Right lobe of liver (tissue), 4 donors: Measurements from ENCODE around the gene LDLRAD3.

Experiments
- POLR2A ChIP-seq: fragments of 450-650 bp; IDR thresholded peaks from one replicate; pipeline ENCODE4 v1.6.1; 2017; ENCODE audit warnings: antibody characterized with exemption, mild to moderate bottlenecking
- TF ChIP-seq, protein P1 (sequence below), 4 donors: fragments of 200-600 bp in 3 of 4; fragments of 450-650 bp in 1 of 4; IDR thresholded peaks; one replicate each; pipeline versions ENCODE4 v1.5.1 to v1.8.0; 2016 to 2022; ENCODE audit warnings: antibody characterized with exemption in 4 of 4, mild to moderate bottlenecking in 2 of 4
- donor health status: DM: no; HTN: no; CAD: no.
- donor health status: DM: no; HTN: no; CAD: no.
- donor health status: DM: no; HTN: yes; CAD: no.

DNA sequence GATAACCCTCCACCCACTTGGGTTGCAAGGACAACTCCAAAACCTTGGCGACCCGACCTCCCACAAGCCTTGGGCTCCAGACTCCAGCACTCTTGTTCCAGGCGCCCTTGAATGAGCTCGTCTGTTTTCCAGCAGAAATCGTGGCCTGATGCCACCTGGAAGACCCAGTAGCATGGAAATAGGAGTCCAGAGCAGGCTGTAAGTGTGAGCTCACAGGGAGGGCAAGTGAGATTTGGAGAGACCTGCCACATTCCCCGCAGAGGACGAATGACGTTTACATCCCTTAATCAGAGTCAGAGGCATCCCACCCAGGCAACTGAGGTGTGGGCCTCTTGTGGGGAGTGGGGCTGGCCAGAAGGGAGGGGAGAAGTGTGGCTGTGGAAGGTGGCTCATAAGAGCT lies 71.9 kb downstream of the LDLRAD3 start:
- TF ChIP-seq, protein P1, sequence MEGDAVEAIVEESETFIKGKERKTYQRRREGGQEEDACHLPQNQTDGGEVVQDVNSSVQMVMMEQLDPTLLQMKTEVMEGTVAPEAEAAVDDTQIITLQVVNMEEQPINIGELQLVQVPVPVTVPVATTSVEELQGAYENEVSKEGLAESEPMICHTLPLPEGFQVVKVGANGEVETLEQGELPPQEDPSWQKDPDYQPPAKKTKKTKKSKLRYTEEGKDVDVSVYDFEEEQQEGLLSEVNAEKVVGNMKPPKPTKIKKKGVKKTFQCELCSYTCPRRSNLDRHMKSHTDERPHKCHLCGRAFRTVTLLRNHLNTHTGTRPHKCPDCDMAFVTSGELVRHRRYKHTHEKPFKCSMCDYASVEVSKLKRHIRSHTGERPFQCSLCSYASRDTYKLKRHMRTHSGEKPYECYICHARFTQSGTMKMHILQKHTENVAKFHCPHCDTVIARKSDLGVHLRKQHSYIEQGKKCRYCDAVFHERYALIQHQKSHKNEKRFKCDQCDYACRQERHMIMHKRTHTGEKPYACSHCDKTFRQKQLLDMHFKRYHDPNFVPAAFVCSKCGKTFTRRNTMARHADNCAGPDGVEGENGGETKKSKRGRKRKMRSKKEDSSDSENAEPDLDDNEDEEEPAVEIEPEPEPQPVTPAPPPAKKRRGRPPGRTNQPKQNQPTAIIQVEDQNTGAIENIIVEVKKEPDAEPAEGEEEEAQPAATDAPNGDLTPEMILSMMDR (IDR thresholded peaks at IDR 0.05): no peak
- TF ChIP-seq POLR2A: no peak
